ENCODE results near the gene TENM3. TPM values are rescaled to one million over a fixed set of nuclear protein-coding genes. Genes with fewer than 3 reads are reported as not detected.

TENM3 gene
- total RNA-seq, 1 experiment from 2014 or later = 34.1 TPM

DNA sequence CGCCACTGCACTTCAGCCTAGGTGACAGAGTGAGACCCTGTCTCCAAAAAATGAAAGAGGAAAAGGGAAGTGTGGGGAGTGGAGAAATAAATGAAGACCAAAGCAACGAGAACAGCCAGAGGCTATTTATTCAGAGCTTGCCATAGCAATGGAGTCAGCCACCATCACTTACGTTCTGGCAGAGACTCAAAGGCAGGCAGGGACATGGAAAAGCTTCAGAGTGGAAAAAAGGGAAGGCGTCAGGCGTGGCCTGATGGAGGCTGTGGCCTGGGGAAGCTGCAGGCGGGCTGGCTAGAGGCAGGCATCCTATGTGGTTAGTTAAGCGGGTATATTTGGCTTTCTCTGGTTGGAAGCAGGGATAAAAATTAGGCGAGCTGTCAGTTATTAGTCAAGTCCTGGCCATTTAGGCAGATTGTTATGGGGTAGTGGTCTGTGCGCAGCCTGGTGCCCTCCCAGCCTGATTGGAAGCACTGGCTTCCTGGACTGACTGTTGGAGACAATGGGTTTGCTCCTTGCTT is 600.7 kb downstream of the TENM3 start:
- BruUV-seq (replicated peaks) = no TSS peak
- no peak for DNase-seq (ENCODE audit: unreplicated experiment)
- ChIA-PET CTCF (no interaction called here), POLR2A (no interaction called here)
- Mint-ChIP-seq H3K27ac (ENCODE audit: low read depth, unreplicated experiment) (no peak overlapping the region), H3K4me3 (ENCODE audit: unreplicated experiment) (no peak overlapping the region), H3K36me3 (ENCODE audit: insufficient read depth, unreplicated experiment) (no peaks in the 10 kb centered on the region), H3K4me1 (ENCODE audit: insufficient read depth, unreplicated experiment) (peaks cover 8% of the 10 kb centered on the region), H3K27me3 (ENCODE audit: insufficient read depth, unreplicated experiment) (no peaks in the 10 kb centered on the region), H3K9me3 (ENCODE audit: unreplicated experiment) (no peaks in the 10 kb centered on the region)
- intact Hi-C loops (cut with micrococcal nuclease) = no loop called here
- TF ChIP-seq, protein P1, sequence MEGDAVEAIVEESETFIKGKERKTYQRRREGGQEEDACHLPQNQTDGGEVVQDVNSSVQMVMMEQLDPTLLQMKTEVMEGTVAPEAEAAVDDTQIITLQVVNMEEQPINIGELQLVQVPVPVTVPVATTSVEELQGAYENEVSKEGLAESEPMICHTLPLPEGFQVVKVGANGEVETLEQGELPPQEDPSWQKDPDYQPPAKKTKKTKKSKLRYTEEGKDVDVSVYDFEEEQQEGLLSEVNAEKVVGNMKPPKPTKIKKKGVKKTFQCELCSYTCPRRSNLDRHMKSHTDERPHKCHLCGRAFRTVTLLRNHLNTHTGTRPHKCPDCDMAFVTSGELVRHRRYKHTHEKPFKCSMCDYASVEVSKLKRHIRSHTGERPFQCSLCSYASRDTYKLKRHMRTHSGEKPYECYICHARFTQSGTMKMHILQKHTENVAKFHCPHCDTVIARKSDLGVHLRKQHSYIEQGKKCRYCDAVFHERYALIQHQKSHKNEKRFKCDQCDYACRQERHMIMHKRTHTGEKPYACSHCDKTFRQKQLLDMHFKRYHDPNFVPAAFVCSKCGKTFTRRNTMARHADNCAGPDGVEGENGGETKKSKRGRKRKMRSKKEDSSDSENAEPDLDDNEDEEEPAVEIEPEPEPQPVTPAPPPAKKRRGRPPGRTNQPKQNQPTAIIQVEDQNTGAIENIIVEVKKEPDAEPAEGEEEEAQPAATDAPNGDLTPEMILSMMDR (IDR thresholded peaks at IDR 0.05; ENCODE audit: unreplicated experiment) = no peak

DNA sequence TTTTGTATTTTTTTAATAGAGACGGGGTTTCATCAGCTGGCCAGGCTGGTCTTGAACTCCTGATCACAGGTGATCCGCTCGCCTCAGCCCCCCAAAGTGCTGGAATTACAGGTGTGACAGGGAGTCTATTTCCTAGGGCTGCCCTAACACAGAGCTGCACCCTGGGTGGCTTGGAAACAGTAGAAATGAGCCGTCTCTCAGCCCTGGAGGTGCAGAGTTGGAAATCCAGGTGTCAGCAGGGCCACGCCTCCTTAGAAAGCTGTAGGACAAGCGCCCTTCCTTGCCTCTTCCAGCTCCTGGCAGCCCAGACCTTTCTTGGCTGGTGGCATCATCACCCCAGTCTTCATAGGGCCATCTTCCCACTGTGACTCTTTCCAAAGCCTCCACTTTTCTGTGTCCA is 602.4 kb downstream of the TENM3 start:
- Mint-ChIP-seq H3K4me1 (ENCODE audit: insufficient read depth, unreplicated experiment) (peaks cover 8% of the 10 kb centered on the region), H3K27me3 (ENCODE audit: insufficient read depth, unreplicated experiment) (no peaks in the 10 kb centered on the region), H3K9me3 (ENCODE audit: unreplicated experiment) (no peaks in the 10 kb centered on the region), H3K27ac (ENCODE audit: low read depth, unreplicated experiment) (no peak overlapping the region), H3K36me3 (ENCODE audit: insufficient read depth, unreplicated experiment) (no peaks in the 10 kb centered on the region), H3K4me3 (ENCODE audit: unreplicated experiment) (no peak overlapping the region)
- no TSS peak for BruUV-seq (replicated peaks)
- POLR2A ChIA-PET = interaction anchor here (1.0 kb wide), 1 partner anchor 48 kb away, joined by 3 read pairs; no protein-coding TSS in a partner anchor
- intact Hi-C loops (cut with micrococcal nuclease) = no loop called here
- TF ChIP-seq, protein P1 (IDR thresholded peaks at IDR 0.05; ENCODE audit: unreplicated experiment) = no peak
- CTCF ChIA-PET = no interaction called here
- DNase-seq (ENCODE audit: unreplicated experiment) = no peak

DNA sequence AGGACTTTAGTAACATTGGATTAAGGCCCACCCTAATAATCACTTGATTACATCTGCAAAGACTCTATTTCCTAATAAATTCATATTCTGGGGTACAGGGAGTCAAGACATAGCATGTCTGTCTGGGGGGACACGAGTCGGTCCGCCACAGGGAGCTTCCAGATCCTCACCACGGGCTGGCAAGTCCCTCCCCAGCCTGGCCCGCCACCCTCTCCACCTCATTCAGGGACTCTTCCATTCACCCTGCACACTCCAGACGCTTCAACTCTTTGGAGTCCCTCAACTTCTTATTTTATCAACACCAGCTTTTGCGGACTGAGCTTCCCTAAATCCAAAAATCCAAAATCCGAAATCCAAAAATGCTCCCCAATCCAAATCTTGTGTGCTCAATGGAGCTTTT is 602.8 kb downstream of the TENM3 start:
- no peak for DNase-seq (ENCODE audit: unreplicated experiment)

DNA sequence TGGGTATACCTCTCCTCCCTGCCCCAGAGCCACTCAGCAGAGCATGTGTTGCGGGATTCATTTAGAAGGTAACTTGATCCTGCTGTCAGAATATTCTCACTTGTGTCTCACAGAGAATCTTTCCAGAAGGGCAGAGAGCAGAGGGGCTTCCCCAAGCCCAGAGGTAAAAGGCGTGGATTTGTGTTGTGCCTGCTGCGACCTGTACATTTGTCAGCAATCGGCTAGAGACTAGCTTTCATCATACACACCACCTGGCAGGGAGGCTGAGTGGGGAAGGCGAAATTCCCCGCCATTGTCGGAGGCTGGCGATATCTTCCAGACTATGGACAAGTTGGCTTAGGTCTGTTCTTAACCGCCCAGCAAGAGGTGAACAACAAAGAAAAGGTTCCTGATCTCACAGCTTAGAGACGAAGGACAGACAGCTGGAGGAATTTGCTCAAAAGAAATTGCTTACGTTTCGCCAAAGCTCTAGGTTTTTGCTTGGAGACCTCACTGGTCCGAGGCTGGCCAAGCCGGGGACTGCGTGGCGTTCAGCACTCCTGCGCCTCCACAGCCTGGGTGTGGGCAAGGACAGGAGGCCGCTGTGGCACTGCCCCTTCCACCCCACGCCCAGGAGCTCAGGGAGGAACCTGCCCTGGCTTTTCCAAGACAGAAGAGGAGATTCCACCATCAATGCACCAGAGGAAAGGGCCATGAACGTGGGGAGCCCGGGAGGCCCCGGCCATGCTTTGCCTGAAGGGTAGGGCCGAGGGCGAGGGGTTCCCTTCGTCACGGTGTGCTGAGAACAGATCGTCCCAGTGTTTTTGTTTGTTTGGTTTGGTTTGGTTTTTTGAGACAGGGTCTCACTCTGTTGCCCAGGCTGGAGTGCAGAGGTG is 604.6 kb downstream of the TENM3 start:
- Mint-ChIP-seq H3K9me3 (ENCODE audit: unreplicated experiment) (peaks cover 6% of the 10 kb centered on the region), H3K4me1 (ENCODE audit: insufficient read depth, unreplicated experiment) (peaks cover 8% of the 10 kb centered on the region), H3K36me3 (ENCODE audit: insufficient read depth, unreplicated experiment) (no peaks in the 10 kb centered on the region), H3K27ac (ENCODE audit: low read depth, unreplicated experiment) (no peak overlapping the region), H3K27me3 (ENCODE audit: insufficient read depth, unreplicated experiment) (no peaks in the 10 kb centered on the region), H3K4me3 (ENCODE audit: unreplicated experiment) (no peak overlapping the region)
- ChIA-PET CTCF (interaction anchor here (0.6 to 0.7 kb wide), 4 partner anchors 37 to 1713 kb away, joined by 3 read pairs; no protein-coding TSS in a partner anchor), POLR2A (interaction anchor here (0.7 kb wide), 1 partner anchor 11 kb away, joined by 3 read pairs; no protein-coding TSS in a partner anchor)
- no peak for DNase-seq (ENCODE audit: unreplicated experiment)
- intact Hi-C loops (cut with micrococcal nuclease) = no loop called here
- BruUV-seq (replicated peaks) = no TSS peak
- TF ChIP-seq, protein P1 (IDR thresholded peaks at IDR 0.05; ENCODE audit: unreplicated experiment) = no peak

More for the DNA sequence above, 602.8 kb downstream of the TENM3 start:
- Mint-ChIP-seq H3K4me1 (ENCODE audit: insufficient read depth, unreplicated experiment) (peaks cover 8% of the 10 kb centered on the region), H3K9me3 (ENCODE audit: unreplicated experiment) (no peaks in the 10 kb centered on the region), H3K27ac (ENCODE audit: low read depth, unreplicated experiment) (no peak overlapping the region), H3K4me3 (ENCODE audit: unreplicated experiment) (no peak overlapping the region), H3K27me3 (ENCODE audit: insufficient read depth, unreplicated experiment) (no peaks in the 10 kb centered on the region), H3K36me3 (ENCODE audit: insufficient read depth, unreplicated experiment) (no peaks in the 10 kb centered on the region)
- TF ChIP-seq, protein P1 (IDR thresholded peaks at IDR 0.05; ENCODE audit: unreplicated experiment) = no peak
- ChIA-PET CTCF (no interaction called here), POLR2A (interaction anchor here (1.0 kb wide), 1 partner anchor 48 kb away, joined by 3 read pairs; no protein-coding TSS in a partner anchor)
- no TSS peak for BruUV-seq (replicated peaks)
- intact Hi-C loops (cut with micrococcal nuclease) = no loop called here
